Measurements from ENCODE around the gene CEP350. TPM values are rescaled to one million over a fixed set of nuclear protein-coding genes. Genes with fewer than 3 reads are reported as not detected.

Gene CEP350
- polyA plus RNA-seq, 2 of the 4 experiments (the other 2 are of a cell fraction) = 6.4 to 22.6 TPM

GRCh38 chr1:180094705-180095295 lies 140.2 kb downstream of the CEP350 start:
- Histone ChIP-seq H3K4me1 (peaks cover 16% of the 10 kb centered on the region), H3K4me2 (no peak overlapping the region), H3K27ac (no peak overlapping the region), H3K9me3 (no peaks in the 10 kb centered on the region), H3K4me3 (no peak overlapping the region)
- ChIA-PET POLR2A (interaction anchor here (0.5 kb wide), 1 partner anchor 73 kb away, joined by 3 read pairs; no protein-coding TSS in a partner anchor), CTCF (interaction anchor here (1.1 to 1.4 kb wide), 3 partner anchors 9 to 85 kb away, joined by 3 to 6 read pairs (median 3); no protein-coding TSS in a partner anchor)
- WGBS (ENCODE audit: missing lambda C conversion rate) = 89% methylated on average over 3 of the region's 3 CpGs
- ATAC-seq (no peak), DNase-seq (ENCODE audit: low read depth in 1 of 2, low spot score in 1 of 2) (no peak), FAIRE-seq (no peak)
- TF ChIP-seq ZNF302 (CRISPR knock-in tag; IDR thresholded peaks at IDR 0.05) = no peak
- peak; percentile 40 for TF ChIP-seq MAFK (IDR thresholded peaks at IDR 0.05; ENCODE audit: partially characterized antibody)

GRCh38 chr1:180096584-180097325 lies 142.1 kb downstream of the CEP350 start:
- no peak overlapping the region for H3K4me2 ChIP-seq
- no peak for TF ChIP-seq RARB (CRISPR knock-in tag; IDR thresholded peaks at IDR 0.05)
- no peak for TF ChIP-seq MAZ (IDR thresholded peaks at IDR 0.05; ENCODE audit: borderline replicate concordance, low read depth, low read length)
- TF ChIP-seq ZSCAN20 (CRISPR knock-in tag; IDR thresholded peaks at IDR 0.05) = no peak
- TF ChIP-seq FOSB (CRISPR knock-in tag; IDR thresholded peaks at IDR 0.05) = no peak
- TF ChIP-seq CTCF (IDR thresholded peaks at IDR 0.05) = no peak
- no peak for TF ChIP-seq USF2 (IDR thresholded peaks at IDR 0.05)
- no peaks in the 10 kb centered on the region for H3K9me3 ChIP-seq
- H3K27ac ChIP-seq = no peak overlapping the region
- ATAC-seq (no peak), DNase-seq (ENCODE audit: low read depth in 1 of 2, low spot score in 1 of 2) (no peak), FAIRE-seq (no peak)
- H3K4me1 ChIP-seq = peaks cover 16% of the 10 kb centered on the region
- ChIA-PET CTCF (interaction anchor here (0.6 to 1.6 kb wide), 4 partner anchors 20 to 122 kb away, joined by 3 to 5 read pairs (median 4); no protein-coding TSS in a partner anchor), POLR2A (no interaction called here)
- 89% methylated on average over 4 of the region's 4 CpGs for WGBS (ENCODE audit: missing lambda C conversion rate)
- H3K4me3 ChIP-seq = no peak overlapping the region

- H3K4me2 ChIP-seq = no peak overlapping the region
- no peak for FAIRE-seq
- no peaks in the 10 kb centered on the region for H3K9me3 ChIP-seq
- no peak overlapping the region for H3K4me3 ChIP-seq
- 90% methylated on average over 2 of the region's 2 CpGs for WGBS (ENCODE audit: missing lambda C conversion rate)
- H3K27ac ChIP-seq = no peak overlapping the region
- no peak for ATAC-seq
- TF ChIP-seq MAX (IDR thresholded peaks at IDR 0.05) (no peak), FOSL2 (IDR thresholded peaks at IDR 0.05) (no peak), FOSL2 (CRISPR knock-in tag; IDR thresholded peaks at IDR 0.05) (no peak), EP300 (IDR thresholded peaks at IDR 0.05) (no peak), CHD4 (IDR thresholded peaks at IDR 0.05; ENCODE audit: borderline replicate concordance) (no peak), RAD21 (conservative IDR thresholded peaks at IDR 0.05 in 1 of 2, IDR thresholded peaks at IDR 0.05 in 1 of 2) (no peak), MYC (IDR thresholded peaks at IDR 0.05; ENCODE audit: borderline replicate concordance, low read length) (no peak), NR3C1 (IDR thresholded peaks at IDR 0.05) (no peak), RFX5 (IDR thresholded peaks at IDR 0.05) (no peak), NPAS2 (CRISPR knock-in tag; IDR thresholded peaks at IDR 0.05; ENCODE audit: borderline replicate concordance) (no peak), REST (IDR thresholded peaks at IDR 0.05) (no peak), EHMT2 (IDR thresholded peaks at IDR 0.05; ENCODE audit: low read depth) (no peak), E2F6 (IDR thresholded peaks at IDR 0.05; ENCODE audit: borderline replicate concordance, low read depth) (no peak), USF2 (IDR thresholded peaks at IDR 0.05) (no peak), ZC3H11A (IDR thresholded peaks at IDR 0.05) (no peak), CEBPB (IDR thresholded peaks at IDR 0.05) (no peak)
- DNase-seq (ENCODE audit: low read depth in 1 of 2, low spot score in 1 of 2) = no peak
- ChIA-PET POLR2A (no interaction called here), CTCF (interaction anchor here (0.6 to 1.6 kb wide), 3 partner anchors 20 to 122 kb away, joined by 3 to 5 read pairs (median 4); no protein-coding TSS in a partner anchor)
- peaks cover 16% of the 10 kb centered on the region for H3K4me1 ChIP-seq
These were observed 142.7 kb downstream of the CEP350 start for GRCh38 chr1:180097326-180097605.

Measured in A549 (cell line).